ENCODE measurements around the gene VTN. TPM values are rescaled to one million over a fixed set of nuclear protein-coding genes. Genes with fewer than 3 reads are reported as not detected.

Gene VTN
- total RNA-seq, 2 experiments from 2014 or later: 0.40 TPM; not detected in 1

DNA sequence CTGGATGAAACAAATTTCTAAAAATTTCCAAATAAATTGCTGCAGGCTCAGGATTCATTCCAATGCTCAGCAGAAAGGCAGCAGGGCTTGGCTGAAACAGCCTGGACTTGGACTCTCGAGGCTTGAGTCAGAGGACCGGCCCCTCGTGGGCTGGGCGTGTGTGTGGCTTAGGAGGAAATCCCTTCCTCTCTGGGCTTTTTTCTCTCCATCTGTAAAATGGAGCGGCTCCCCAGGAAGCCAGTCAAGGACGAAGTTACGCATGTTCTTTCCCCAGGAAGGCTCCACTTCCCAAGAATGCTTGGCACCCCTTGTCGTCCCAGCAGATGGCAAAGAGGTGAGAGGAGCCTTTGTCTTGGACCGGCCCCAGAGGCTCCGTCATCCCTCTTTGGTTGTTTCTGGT, 22.4 kb upstream of the VTN start:
- intact Hi-C loops (cut with micrococcal nuclease; ENCODE audit: unreplicated experiment): no loop called here
- no peak overlapping the region for H3K4me3 ChIP-seq (ENCODE audit: low read depth, low read length, poor library complexity, severe bottlenecking)
- no peak overlapping the region for H3K27ac ChIP-seq (ENCODE audit: low read depth, low read length, poor library complexity, severe bottlenecking)
- POLR2A ChIA-PET: no interaction called here
- H2AFZ ChIP-seq (ENCODE audit: low read length): no peak overlapping the region
- BruUV-seq (replicated peaks): no TSS peak
- peaks cover 17% of the 10 kb centered on the region for H3K36me3 ChIP-seq (ENCODE audit: insufficient read depth, low read length)
- CTCF ChIA-PET (ENCODE audit: unreplicated experiment): no interaction called here
- no peak overlapping the region for H3K4me2 ChIP-seq (ENCODE audit: low read length)
- H3K9me2 ChIP-seq (ENCODE audit: insufficient read depth, low read length): no peaks in the 10 kb centered on the region
- no peak for DNase-seq (ENCODE audit: low spot score)
- no peaks in the 10 kb centered on the region for H4K20me1 ChIP-seq (ENCODE audit: insufficient read depth, low read length)
- TF ChIP-seq CTCF (conservative IDR thresholded peaks at IDR 0.05; ENCODE audit: low read length): no peak
- no peak for TF ChIP-seq EZH2phosphoT487 (IDR thresholded peaks at IDR 0.05; ENCODE audit: borderline replicate concordance, low read depth, low read length)
- H3K4me1 ChIP-seq (ENCODE audit: insufficient read depth, low read length, poor library complexity, severe bottlenecking): no peaks in the 10 kb centered on the region
- no peaks in the 10 kb centered on the region for H3K9me3 ChIP-seq (ENCODE audit: low read length)
- no peaks in the 10 kb centered on the region for H3K79me2 ChIP-seq (ENCODE audit: insufficient read depth, low read depth, low read length)

DNA sequence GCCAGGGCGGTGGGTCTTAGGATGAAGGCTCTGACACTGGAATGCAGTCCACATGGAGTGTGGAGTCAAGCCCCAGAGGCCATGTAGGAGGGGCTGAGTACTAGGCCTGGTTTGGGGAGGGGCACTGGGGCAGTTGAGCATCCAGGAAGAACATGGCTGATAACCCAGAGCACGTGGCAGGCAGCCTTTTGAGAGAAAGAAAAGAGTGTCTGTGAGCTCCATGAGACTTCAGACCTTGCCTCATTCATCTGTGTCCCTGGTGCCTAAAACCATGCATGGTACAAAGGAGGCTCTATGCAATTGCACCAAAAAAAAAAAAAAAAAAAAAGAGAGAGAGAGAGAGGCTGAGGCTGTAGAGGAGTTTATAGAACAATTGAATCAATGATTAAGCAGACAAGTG, 21.3 kb upstream of the VTN start:
- ChIA-PET POLR2A (no interaction called here), CTCF (ENCODE audit: unreplicated experiment) (no interaction called here)
- H3K36me3 ChIP-seq (ENCODE audit: insufficient read depth, low read length): peaks cover 17% of the 10 kb centered on the region
- intact Hi-C loops (cut with micrococcal nuclease; ENCODE audit: unreplicated experiment): no loop called here
- no peaks in the 10 kb centered on the region for H3K9me2 ChIP-seq (ENCODE audit: insufficient read depth, low read length)
- no peak overlapping the region for H3K4me2 ChIP-seq (ENCODE audit: low read length)
- H3K4me1 ChIP-seq (ENCODE audit: insufficient read depth, low read length, poor library complexity, severe bottlenecking): no peaks in the 10 kb centered on the region
- BruUV-seq (replicated peaks): no TSS peak
- H3K4me3 ChIP-seq (ENCODE audit: low read depth, low read length, poor library complexity, severe bottlenecking): no peak overlapping the region
- TF ChIP-seq CTCF (conservative IDR thresholded peaks at IDR 0.05; ENCODE audit: low read length): no peak
- TF ChIP-seq EZH2phosphoT487 (IDR thresholded peaks at IDR 0.05; ENCODE audit: borderline replicate concordance, low read depth, low read length): no peak
- no peak overlapping the region for H3K27ac ChIP-seq (ENCODE audit: low read depth, low read length, poor library complexity, severe bottlenecking)
- no peak for DNase-seq (ENCODE audit: low spot score)
- no peak overlapping the region for H2AFZ ChIP-seq (ENCODE audit: low read length)
- no peaks in the 10 kb centered on the region for H3K79me2 ChIP-seq (ENCODE audit: insufficient read depth, low read depth, low read length)
- H4K20me1 ChIP-seq (ENCODE audit: insufficient read depth, low read length): no peaks in the 10 kb centered on the region
- H3K9me3 ChIP-seq (ENCODE audit: low read length): no peaks in the 10 kb centered on the region

GRCh38 chr17:28390984-28391383, 20.9 kb upstream of the VTN start:
- no peaks in the 10 kb centered on the region for H4K20me1 ChIP-seq (ENCODE audit: insufficient read depth, low read length)
- no peak overlapping the region for H3K27ac ChIP-seq (ENCODE audit: low read depth, low read length, poor library complexity, severe bottlenecking)
- ChIA-PET CTCF (ENCODE audit: unreplicated experiment) (no interaction called here), POLR2A (no interaction called here)
- H2AFZ ChIP-seq (ENCODE audit: low read length): no peak overlapping the region
- H3K79me2 ChIP-seq (ENCODE audit: insufficient read depth, low read depth, low read length): no peaks in the 10 kb centered on the region
- no peaks in the 10 kb centered on the region for H3K4me1 ChIP-seq (ENCODE audit: insufficient read depth, low read length, poor library complexity, severe bottlenecking)
- BruUV-seq (replicated peaks): no TSS peak
- intact Hi-C loops (cut with micrococcal nuclease; ENCODE audit: unreplicated experiment): no loop called here
- TF ChIP-seq EZH2phosphoT487 (IDR thresholded peaks at IDR 0.05; ENCODE audit: borderline replicate concordance, low read depth, low read length) (no peak), CTCF (conservative IDR thresholded peaks at IDR 0.05; ENCODE audit: low read length) (no peak)
- H3K36me3 ChIP-seq (ENCODE audit: insufficient read depth, low read length): peaks cover 17% of the 10 kb centered on the region
- no peak overlapping the region for H3K4me3 ChIP-seq (ENCODE audit: low read depth, low read length, poor library complexity, severe bottlenecking)
- DNase-seq (ENCODE audit: low spot score): no peak
- H3K9me3 ChIP-seq (ENCODE audit: low read length): no peaks in the 10 kb centered on the region
- no peak overlapping the region for H3K4me2 ChIP-seq (ENCODE audit: low read length)
- no peaks in the 10 kb centered on the region for H3K9me2 ChIP-seq (ENCODE audit: insufficient read depth, low read length)
